SK-N-MC (cell line): ENCODE data around the gene TMEM184B.

Experiments used
- EZH2 ChIP-seq: fragments of 200-600 bp; sonication (generic); IDR thresholded peaks from one replicate; pipeline ENCODE4 v1.6.1; 2017; ENCODE audit warnings: antibody characterized with exemption
- POLR2AphosphoS5 ChIP-seq: IDR thresholded peaks from 2 replicates; pipeline ENCODE4 v1.6.1; 2012; ENCODE audit warnings: mild to moderate bottlenecking, low read depth, low read length, borderline replicate concordance

DNA sequence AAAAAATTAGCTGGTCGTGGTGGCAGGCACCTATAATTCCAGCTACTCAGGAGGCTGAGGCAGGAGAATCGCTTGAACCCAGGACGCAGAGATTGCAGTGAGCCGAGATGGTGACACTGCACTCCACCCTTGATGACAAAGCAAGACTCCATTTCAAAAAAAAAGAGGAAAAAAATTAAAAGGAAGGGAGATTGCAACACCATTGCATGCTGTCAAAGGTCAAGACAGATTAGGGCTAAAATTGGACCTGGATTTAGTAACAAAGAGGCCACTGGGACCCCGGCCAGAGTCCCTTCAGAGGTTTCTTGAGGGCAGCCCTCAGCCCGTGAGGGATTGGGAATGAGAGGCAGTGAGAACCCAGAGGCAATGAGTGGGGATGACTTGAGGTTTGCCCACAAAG is 79.2 kb downstream of the TMEM184B start:
- no peak for TF ChIP-seq POLR2AphosphoS5
- TF ChIP-seq EZH2, result no peak
